ENCODE results near the gene PCDHB8.
"Not testable (repeated sequence)": the region's sequence is repeated elsewhere in the genome, so short reads cannot be mapped to it uniquely, and the experiment has no call there.

PCDHB8 gene

DNA sequence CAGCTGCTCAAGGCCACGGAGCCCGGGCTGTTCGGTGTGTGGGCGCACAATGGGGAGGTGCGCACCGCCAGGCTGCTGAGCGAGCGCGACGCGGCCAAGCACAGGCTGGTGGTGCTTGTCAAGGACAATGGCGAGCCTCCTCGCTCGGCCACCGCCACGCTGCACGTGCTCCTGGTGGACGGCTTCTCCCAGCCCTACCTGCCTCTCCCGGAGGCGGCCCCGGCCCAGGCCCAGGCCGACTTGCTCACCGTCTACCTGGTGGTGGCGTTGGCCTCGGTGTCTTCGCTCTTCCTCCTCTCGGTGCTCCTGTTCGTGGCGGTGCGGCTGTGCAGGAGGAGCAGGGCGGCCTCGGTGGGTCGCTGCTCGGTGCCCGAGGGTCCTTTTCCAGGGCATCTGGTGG is 11.5 kb downstream of the PCDHB8 start:
- not testable (repeated sequence) for H3K27ac ChIP-seq (ENCODE audit: low read length); H3K9me3 ChIP-seq (ENCODE audit: insufficient read depth, low read depth, low read length); H3K9ac ChIP-seq (ENCODE audit: low read depth, low read length); H3K4me3 ChIP-seq (ENCODE audit: low read length); H3K4me1 ChIP-seq (ENCODE audit: insufficient read depth, low read length); H3K27me3 ChIP-seq (ENCODE audit: insufficient read depth, low read length); H3K36me3 ChIP-seq (ENCODE audit: insufficient read depth, low read depth, low read length)

DNA sequence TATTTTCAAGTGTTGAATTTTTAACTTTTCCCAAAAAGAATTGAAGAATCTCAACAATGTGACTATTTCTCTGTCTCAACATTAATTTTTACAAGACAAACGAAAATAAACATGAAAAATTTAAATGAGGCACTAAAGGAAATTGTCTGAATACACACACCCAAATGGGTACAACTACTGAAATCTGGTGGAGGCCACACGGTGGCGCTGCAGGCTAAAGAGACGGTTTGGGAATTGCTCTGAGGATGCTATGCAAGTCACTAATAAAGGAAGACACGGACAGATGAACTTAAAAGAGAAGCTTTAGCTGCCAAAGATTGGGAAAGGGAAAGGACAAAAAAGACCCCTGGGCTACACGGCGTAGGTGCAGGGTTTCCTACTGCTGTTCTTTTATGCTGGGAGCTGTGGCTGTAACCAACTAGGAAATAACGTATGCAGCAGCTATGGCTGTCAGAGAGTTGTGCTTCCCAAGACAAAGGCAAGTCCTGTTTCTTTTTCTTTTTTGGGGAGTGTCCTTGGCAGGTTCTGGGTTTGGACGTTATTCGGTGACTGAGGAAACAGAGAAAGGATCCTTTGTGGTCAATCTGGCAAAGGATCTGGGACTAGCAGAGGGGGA is 14.6 kb downstream of the PCDHB8 start, which contains the start of gene PCDHB10:
PCDHB10 (plus strand) TSS at position 244 of the 616 bp plus-strand sequence; CDS start at position 444, 200 bp downstream.
- Histone ChIP-seq H3K9ac (ENCODE audit: low read depth, low read length) (no peak within 1 kb of the TSS), H3K4me3 (ENCODE audit: low read length) (peak within 1 kb of the TSS; percentile 63), H3K4me1 (ENCODE audit: insufficient read depth, low read length) (no peaks in the 10 kb centered on the region), H3K36me3 (ENCODE audit: insufficient read depth, low read depth, low read length) (no peaks in the 10 kb centered on the region), H3K27ac (ENCODE audit: low read length) (no peak within 1 kb of the TSS), H3K9me3 (ENCODE audit: insufficient read depth, low read depth, low read length) (peaks cover 13% of the 10 kb centered on the region), H3K27me3 (ENCODE audit: insufficient read depth, low read length) (no peaks in the 10 kb centered on the region)

DNA sequence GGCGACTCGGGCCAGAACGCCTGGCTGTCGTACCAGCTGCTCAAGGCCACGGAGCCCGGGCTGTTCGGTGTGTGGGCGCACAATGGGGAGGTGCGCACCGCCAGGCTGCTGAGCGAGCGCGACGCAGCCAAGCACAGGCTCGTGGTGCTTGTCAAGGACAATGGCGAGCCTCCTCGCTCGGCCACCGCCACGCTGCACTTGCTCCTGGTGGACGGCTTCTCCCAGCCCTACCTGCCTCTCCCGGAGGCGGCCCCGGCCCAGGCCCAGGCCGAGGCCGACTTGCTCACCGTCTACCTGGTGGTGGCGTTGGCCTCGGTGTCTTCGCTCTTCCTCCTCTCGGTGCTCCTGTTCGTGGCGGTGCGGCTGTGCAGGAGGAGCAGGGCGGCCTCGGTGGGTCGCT is 16.7 kb downstream of the PCDHB8 start:
- not testable (repeated sequence) for H3K4me1 ChIP-seq (ENCODE audit: insufficient read depth, low read length); H3K4me3 ChIP-seq (ENCODE audit: low read length); H3K27me3 ChIP-seq (ENCODE audit: insufficient read depth, low read length); H3K27ac ChIP-seq (ENCODE audit: low read length); H3K9ac ChIP-seq (ENCODE audit: low read depth, low read length); H3K36me3 ChIP-seq (ENCODE audit: insufficient read depth, low read depth, low read length)
- peaks cover 28% of the 10 kb centered on the region for H3K9me3 ChIP-seq (ENCODE audit: insufficient read depth, low read depth, low read length)

DNA sequence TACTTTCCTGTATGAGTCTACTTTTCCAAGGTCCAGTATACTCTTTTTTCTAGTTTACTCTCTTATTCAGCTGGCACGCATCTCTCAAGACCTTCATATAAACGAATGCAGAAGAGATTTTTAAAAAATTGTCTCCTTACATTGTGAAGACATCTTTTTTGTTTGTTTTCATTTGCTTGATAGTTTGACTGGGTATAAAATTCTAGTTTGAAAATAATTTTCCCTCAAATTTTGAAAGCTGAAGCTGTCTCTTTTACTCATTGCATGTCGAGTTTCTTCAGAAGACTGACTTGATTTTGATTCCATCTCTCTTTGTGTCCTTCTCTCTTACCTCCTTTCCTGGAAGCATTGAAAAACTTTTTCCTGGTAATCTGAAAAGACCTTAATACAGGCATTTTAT is 18.8 kb downstream of the PCDHB8 start:
- Histone ChIP-seq H3K4me1 (ENCODE audit: insufficient read depth, low read length) (no peaks in the 10 kb centered on the region), H3K4me3 (ENCODE audit: low read length) (no peak overlapping the region), H3K27ac (ENCODE audit: low read length) (no peak overlapping the region), H3K9me3 (ENCODE audit: insufficient read depth, low read depth, low read length) (peaks cover 35% of the 10 kb centered on the region), H3K36me3 (ENCODE audit: insufficient read depth, low read depth, low read length) (no peaks in the 10 kb centered on the region), H3K9ac (ENCODE audit: low read depth, low read length) (no peak overlapping the region), H3K27me3 (ENCODE audit: insufficient read depth, low read length) (no peaks in the 10 kb centered on the region)

DNA sequence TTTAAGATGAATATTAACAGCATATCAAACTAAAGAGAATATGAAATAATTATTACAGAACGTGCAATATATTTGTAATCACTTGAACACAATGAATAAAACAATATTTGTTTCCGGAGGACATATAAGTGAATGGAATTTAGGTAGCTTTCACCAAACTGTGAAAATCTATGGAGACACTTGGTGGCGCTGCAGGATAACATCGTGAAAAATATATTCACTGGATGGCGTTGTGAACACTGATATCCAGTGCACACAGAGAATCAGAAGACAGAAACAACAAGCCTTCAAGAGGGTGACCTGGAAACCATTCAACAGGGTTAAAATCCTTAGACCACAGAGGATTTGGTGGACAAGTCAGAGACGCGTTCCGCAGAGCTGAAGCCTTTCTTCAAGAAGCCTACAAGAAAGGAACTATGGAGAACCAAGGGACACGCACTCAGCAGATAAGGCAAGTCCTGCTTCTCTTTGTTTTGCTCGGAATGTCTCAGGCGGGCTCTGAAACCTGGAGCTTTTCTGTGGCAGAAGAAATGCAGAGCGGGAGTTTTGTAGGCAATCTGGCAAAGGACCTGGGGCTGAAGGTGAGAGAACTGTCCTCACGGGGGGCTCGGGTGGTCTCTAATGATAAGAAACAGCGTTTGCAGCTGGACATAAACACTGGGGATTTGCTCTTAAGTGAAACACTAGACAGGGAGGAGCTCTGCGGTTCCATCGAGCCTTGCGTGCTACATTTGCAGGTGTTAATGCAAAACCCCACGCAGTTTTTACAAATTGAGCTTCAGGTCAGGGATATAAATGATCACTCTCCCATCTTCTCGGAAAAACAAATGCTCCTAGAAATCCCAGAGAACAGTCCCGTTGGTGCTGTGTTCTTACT is 22.0 kb downstream of the PCDHB8 start, which contains the start of gene PCDHB11:
PCDHB11 (plus strand) TSS at position 269 of the 877 bp plus-strand sequence; CDS start at position 417, 148 bp downstream.
- Histone ChIP-seq H3K9ac (ENCODE audit: low read depth, low read length) (no peak within 1 kb of the TSS), H3K9me3 (ENCODE audit: insufficient read depth, low read depth, low read length) (peaks cover 35% of the 10 kb centered on the region), H3K4me3 (ENCODE audit: low read length) (no peak within 1 kb of the TSS), H3K27ac (ENCODE audit: low read length) (no peak within 1 kb of the TSS), H3K4me1 (ENCODE audit: insufficient read depth, low read length) (no peaks in the 10 kb centered on the region), H3K36me3 (ENCODE audit: insufficient read depth, low read depth, low read length) (no peaks in the 10 kb centered on the region), H3K27me3 (ENCODE audit: insufficient read depth, low read length) (no peaks in the 10 kb centered on the region)

DNA sequence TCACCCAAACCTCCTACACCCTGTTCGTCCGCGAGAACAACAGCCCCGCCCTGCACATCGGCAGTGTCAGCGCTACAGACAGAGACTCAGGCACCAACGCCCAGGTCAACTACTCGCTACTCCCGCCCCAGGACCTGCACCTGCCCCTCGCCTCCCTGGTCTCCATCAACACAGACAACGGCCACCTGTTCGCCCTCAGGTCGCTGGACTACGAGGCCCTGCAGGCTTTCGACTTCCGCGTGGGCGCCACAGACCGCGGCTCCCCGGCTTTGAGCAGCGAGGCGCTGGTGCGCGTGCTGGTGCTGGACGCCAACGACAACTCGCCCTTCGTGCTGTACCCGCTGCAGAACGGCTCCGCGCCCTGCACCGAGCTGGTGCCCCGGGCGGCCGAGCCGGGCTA is 23.5 kb downstream of the PCDHB8 start:
- not testable (repeated sequence) for H3K4me3 ChIP-seq (ENCODE audit: low read length); H3K27ac ChIP-seq (ENCODE audit: low read length); H3K27me3 ChIP-seq (ENCODE audit: insufficient read depth, low read length); H3K4me1 ChIP-seq (ENCODE audit: insufficient read depth, low read length); H3K9ac ChIP-seq (ENCODE audit: low read depth, low read length); H3K36me3 ChIP-seq (ENCODE audit: insufficient read depth, low read depth, low read length)
- peaks cover 36% of the 10 kb centered on the region for H3K9me3 ChIP-seq (ENCODE audit: insufficient read depth, low read depth, low read length)

DNA sequence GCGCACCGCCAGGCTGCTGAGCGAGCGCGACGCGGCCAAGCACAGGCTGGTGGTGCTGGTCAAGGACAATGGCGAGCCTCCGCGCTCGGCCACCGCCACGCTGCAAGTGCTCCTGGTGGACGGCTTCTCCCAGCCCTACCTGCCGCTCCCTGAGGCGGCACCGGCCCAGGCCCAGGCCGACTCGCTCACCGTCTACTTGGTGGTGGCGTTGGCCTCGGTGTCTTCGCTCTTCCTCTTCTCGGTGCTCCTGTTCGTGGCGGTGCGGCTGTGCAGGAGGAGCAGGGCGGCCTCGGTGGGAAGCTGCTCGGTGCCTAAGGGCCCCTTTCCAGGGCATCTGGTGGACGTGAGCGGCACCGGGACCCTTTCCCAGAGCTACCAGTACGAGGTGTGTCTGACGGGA is 24.1 kb downstream of the PCDHB8 start:
- not testable (repeated sequence) for H3K27ac ChIP-seq (ENCODE audit: low read length); H3K4me3 ChIP-seq (ENCODE audit: low read length); H3K4me1 ChIP-seq (ENCODE audit: insufficient read depth, low read length); H3K36me3 ChIP-seq (ENCODE audit: insufficient read depth, low read depth, low read length); H3K9ac ChIP-seq (ENCODE audit: low read depth, low read length); H3K27me3 ChIP-seq (ENCODE audit: insufficient read depth, low read length)
- H3K9me3 ChIP-seq (ENCODE audit: insufficient read depth, low read depth, low read length), result peaks cover 31% of the 10 kb centered on the region

DNA sequence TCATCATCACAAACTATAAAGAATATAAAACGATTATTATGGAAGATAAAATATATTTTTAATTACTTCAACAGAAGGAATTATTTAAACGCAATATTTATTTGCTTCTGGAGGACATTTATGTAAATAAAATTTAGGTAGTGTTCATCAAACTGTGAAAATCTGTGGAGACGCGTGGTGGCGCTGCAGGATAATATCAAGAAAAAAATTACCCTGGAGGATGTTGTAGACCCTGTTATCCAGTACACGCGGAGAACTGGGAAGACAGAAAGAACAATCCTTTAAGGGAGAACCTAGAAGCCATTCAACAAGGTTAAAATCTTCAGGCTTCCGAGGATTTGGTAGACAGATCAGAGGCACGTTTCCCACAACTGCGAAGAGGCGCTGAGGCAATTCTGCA is 30.9 kb downstream of the PCDHB8 start, which contains the start of gene PCDHB12:
PCDHB12 (plus strand) TSS at position 242 of the 400 bp plus-strand sequence. CDS start 189 bp downstream, outside the sequence.
- no peaks in the 10 kb centered on the region for H3K36me3 ChIP-seq (ENCODE audit: insufficient read depth, low read depth, low read length)
- no peaks in the 10 kb centered on the region for H3K4me1 ChIP-seq (ENCODE audit: insufficient read depth, low read length)
- no peak within 1 kb of the TSS for H3K9ac ChIP-seq (ENCODE audit: low read depth, low read length)
- H3K27ac ChIP-seq (ENCODE audit: low read length), result no peak within 1 kb of the TSS
- no peak within 1 kb of the TSS for H3K4me3 ChIP-seq (ENCODE audit: low read length)
- H3K9me3 ChIP-seq (ENCODE audit: insufficient read depth, low read depth, low read length), result peaks cover 30% of the 10 kb centered on the region; the same call in 1 of the 2 replicates
- no peaks in the 10 kb centered on the region for H3K27me3 ChIP-seq (ENCODE audit: insufficient read depth, low read length)

DNA sequence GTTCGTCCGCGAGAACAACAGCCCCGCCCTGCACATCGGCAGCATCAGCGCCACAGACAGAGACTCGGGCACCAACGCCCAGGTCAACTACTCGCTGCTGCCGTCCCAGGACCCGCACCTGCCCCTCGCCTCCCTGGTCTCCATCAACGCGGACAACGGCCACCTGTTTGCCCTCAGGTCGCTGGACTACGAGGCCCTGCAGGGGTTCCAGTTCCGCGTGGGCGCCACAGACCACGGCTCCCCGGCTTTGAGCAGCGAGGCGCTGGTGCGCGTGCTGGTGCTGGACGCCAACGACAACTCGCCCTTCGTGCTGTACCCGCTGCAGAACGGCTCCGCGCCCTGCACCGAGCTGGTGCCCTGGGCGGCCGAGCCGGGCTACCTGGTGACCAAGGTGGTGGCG is 32.7 kb downstream of the PCDHB8 start:
- H3K4me1 ChIP-seq (ENCODE audit: insufficient read depth, low read length); H3K27me3 ChIP-seq (ENCODE audit: insufficient read depth, low read length); H3K9ac ChIP-seq (ENCODE audit: low read depth, low read length); H3K27ac ChIP-seq (ENCODE audit: low read length); H3K36me3 ChIP-seq (ENCODE audit: insufficient read depth, low read depth, low read length); H3K4me3 ChIP-seq (ENCODE audit: low read length): not testable (repeated sequence)
- H3K9me3 ChIP-seq (ENCODE audit: insufficient read depth, low read depth, low read length), result peaks cover 30% of the 10 kb centered on the region; the same call in 1 of the 2 replicates

DNA sequence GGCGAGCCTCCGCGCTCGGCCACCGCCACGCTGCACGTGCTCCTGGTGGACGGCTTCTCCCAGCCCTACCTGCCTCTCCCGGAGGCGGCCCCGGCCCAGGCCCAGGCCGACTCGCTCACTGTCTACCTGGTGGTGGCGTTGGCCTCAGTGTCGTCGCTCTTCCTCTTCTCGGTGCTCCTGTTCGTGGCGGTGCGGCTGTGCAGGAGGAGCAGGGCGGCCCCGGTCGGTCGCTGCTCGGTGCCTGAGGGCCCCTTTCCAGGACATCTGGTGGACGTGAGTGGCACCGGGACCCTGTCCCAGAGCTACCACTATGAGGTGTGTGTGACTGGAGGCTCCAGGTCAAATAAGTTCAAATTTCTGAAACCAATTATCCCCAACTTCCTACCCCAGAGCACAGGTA is 33.3 kb downstream of the PCDHB8 start:
- H3K9ac ChIP-seq (ENCODE audit: low read depth, low read length); H3K27me3 ChIP-seq (ENCODE audit: insufficient read depth, low read length); H3K4me3 ChIP-seq (ENCODE audit: low read length); H3K27ac ChIP-seq (ENCODE audit: low read length); H3K4me1 ChIP-seq (ENCODE audit: insufficient read depth, low read length); H3K36me3 ChIP-seq (ENCODE audit: insufficient read depth, low read depth, low read length): not testable (repeated sequence)
- H3K9me3 ChIP-seq (ENCODE audit: insufficient read depth, low read depth, low read length), result peaks cover 30% of the 10 kb centered on the region; the same call in 1 of the 2 replicates

DNA sequence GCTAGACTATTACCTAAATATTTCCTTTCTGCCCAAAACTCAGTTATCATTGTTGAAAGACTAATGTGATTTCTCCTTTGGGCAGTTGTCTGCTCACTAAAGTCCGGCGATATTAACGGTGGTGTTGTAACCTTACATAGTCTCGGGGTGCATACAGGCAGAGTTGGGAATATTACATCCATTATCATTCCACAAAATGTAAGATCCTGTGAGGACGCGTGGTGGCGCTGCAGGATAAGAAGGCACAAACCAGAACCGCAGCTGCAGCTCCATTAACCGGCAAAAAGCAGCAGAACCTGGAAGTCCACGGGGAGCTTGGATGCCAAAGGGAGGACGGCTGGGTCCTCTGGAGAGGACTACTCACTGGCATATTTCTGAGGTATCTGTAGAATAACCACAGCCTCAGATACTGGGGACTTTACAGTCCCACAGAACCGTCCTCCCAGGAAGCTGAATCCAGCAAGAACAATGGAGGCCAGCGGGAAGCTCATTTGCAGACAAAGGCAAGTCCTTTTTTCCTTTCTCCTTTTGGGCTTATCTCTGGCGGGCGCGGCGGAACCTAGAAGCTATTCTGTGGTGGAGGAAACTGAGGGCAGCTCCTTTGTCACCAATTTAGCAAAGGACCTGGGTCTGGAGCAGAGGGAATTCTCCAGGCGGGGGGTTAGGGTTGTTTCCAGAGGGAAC is 36.2 kb downstream of the PCDHB8 start, which contains the start of gene PCDHB13:
PCDHB13 (plus strand) TSS at position 264 of the 684 bp plus-strand sequence; CDS start at position 469, 205 bp downstream.
- H3K27ac ChIP-seq (ENCODE audit: low read length); H3K4me1 ChIP-seq (ENCODE audit: insufficient read depth, low read length); H3K27me3 ChIP-seq (ENCODE audit: insufficient read depth, low read length); H3K4me3 ChIP-seq (ENCODE audit: low read length); H3K36me3 ChIP-seq (ENCODE audit: insufficient read depth, low read depth, low read length); H3K9ac ChIP-seq (ENCODE audit: low read depth, low read length): not testable (repeated sequence)
- peaks cover 27% of the 10 kb centered on the region; the same call in 1 of the 2 replicates for H3K9me3 ChIP-seq (ENCODE audit: insufficient read depth, low read depth, low read length)
